ENCODE measurements around the gene FZD4.

GRCh38 chr11:86930957-86931547 is 24.1 kb downstream of the FZD4 start:
- TF ChIP-seq CTCF (IDR thresholded peaks at IDR 0.05; ENCODE audit: low read length) (no peak), EZH2 (optimal IDR thresholded peaks at IDR 0.05; ENCODE audit: low read depth, low read length) (no peak), EZH2phosphoT487 (IDR thresholded peaks at IDR 0.05; ENCODE audit: low read length) (no peak)

Measured in MM.1S (cell line).